CD4-positive, alpha-beta T cell treated with Interleukin-15 for 1 hour (primary cell): Measurements from ENCODE around the gene ZNF816.
A peak's percentile ranks its signal among the peaks of the same experiment; 100 is the strongest.
"Not testable (repeated sequence)": the region's sequence is repeated elsewhere in the genome, so short reads cannot be mapped to it uniquely, and the experiment has no call there.

Experiments used
- DNase-seq: peaks from one replicate; pipeline ENCODE4 v3.0.0-alpha.2; 2020

The ZNF816 gene

GRCh38 chr19:52962394-52963246 is at the start of gene ZNF816:
TSS of gene ZNF816 (minus strand) at chr19:52962881. CDS start at chr19:52956089, 6,792 bp downstream.
- DNase-seq: peak; percentile 98

DNA sequence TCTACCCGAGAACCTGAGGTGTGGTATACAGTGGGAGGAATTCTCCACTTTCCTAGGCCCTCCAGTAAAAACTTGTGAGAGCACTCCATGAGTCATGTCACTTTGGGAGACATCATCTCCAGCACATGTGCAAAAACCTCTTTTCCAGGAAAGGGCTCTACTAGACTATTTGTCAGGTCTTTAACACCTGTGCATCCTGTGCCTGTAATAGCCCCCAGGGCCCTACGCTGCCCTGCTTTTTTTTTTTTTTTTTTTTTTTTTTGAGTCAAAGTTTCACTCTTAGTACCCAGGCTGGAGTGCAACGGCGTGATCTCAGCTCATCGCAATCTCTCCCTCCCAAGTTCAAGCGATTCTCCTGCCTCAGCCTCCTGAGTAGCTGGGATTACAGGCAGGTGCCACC is 49.3 kb upstream of the ZNF816 start:
- DNase-seq: no peak

GRCh38 chr19:53010494-53010893 is 47.8 kb upstream of the ZNF816 start:
- no peak for DNase-seq

- no peak for DNase-seq
Observed at GRCh38 chr19:53008061-53008778, 45.5 kb upstream of the ZNF816 start.

GRCh38 chr19:53007606-53008005 is 44.9 kb upstream of the ZNF816 start:
- DNase-seq: no peak

- DNase-seq: no peak
Observed at GRCh38 chr19:53007200-53007599, 44.5 kb upstream of the ZNF816 start.

- no peak for DNase-seq
Observed at GRCh38 chr19:53004242-53004641, 41.6 kb upstream of the ZNF816 start.

DNA sequence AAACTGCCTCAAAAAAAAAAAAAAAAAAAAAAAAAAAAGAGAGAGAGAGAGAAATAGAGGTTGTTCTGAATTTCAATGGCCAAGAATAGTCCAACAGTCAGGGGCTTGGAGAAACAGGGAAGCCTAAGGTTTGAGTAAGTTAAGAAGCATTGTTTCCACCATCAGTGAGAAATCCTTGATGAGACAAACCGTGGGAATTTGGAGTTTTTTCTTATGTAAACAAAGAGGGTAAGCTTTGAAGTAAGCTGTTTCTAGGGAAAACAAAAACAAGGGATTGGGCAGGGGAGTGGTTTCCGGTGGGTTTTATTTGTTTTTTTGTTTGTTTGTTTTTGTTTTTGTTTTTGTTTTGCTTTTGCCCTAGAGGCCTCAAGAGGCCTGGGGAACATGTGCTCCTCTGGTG is 39.8 kb upstream of the ZNF816 start:
- DNase-seq: no peak

DNA sequence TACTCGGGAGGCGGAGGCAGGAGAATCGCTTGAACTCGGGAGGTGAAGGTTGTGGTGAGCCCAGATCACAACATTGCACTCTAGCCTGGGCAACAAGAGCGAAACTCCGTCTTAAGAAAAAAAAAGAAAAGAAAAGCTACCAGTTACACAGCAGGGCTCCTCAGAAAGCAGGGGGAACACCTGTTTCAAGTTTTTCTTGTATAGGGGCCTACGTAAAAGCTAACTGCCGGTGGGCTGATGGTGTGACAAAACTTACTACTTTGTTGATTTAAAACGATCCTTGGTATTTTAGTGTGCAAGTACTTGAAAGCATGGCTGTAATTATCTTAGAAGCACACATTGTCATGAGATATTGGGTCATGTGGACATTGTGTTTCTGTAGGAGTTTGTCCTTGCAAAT is 35.3 kb upstream of the ZNF816 start:
- no peak for DNase-seq

GRCh38 chr19:52995711-52996110 is 33.0 kb upstream of the ZNF816 start:
- DNase-seq: no peak

GRCh38 chr19:52993342-52994178 is 30.9 kb upstream of the ZNF816 start:
- DNase-seq: peak; percentile 84

DNA sequence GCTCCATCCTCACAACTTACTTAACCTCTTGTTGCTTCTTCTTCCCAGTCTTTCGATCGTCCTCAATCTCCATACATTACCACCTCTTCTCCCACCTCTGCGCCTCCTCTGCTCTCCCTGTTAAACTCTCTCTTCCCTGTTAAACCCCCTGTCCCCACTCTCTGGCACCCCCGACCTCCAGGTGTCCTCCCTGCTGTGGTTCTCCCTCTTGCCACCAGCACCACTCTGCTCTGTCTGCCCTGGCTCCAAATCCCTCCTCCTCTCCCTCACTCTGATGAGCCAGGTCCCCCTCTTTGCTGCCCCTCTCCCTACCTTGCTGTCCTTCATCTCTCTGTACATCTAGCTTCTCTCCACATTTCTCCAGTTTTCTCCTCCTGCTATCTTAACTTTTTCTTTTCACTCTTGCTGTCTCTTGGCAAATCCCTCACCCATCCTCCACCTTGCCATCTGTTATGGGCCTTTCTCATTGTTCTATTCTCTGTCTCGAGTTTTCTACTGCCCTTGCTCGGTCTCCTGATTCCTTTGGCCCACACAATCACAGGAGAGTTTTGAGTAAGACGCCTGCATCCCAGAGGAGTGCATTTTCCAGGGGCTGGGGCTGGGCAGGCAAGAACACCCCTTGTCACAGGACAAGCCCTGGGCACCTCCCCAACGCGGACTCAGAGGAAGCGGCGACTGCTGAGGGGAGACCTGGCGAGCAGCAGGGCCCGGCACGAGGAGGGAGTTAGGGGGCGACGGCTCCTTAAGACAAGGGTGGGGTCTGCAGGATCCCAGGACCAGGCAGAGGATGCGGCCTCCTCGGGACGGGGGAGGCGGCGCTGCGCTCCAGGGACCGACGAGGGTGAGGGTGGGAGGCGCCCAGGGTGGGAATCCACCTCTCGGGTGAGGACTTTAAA is 29.7 kb upstream of the ZNF816 start:
- no peak for DNase-seq

DNA sequence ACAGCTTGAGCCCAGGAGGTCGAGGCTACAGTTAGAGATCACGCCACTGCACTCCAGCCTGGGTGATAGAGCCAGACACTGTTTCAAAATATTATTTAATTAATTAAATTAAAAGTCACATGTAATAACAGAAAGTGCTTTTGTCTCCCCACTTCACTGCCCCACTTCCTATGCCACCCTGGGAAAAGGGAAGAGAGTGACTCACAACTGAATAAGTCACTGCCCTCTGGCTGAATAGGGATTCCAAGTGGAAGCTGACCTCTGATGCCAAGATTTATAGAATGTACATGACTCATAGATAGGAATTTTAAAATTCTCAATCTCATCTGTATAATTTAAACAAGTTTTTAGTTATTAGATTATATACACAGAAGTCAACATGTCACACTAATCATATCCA is 28.8 kb upstream of the ZNF816 start:
- DNase-seq: no peak

DNA sequence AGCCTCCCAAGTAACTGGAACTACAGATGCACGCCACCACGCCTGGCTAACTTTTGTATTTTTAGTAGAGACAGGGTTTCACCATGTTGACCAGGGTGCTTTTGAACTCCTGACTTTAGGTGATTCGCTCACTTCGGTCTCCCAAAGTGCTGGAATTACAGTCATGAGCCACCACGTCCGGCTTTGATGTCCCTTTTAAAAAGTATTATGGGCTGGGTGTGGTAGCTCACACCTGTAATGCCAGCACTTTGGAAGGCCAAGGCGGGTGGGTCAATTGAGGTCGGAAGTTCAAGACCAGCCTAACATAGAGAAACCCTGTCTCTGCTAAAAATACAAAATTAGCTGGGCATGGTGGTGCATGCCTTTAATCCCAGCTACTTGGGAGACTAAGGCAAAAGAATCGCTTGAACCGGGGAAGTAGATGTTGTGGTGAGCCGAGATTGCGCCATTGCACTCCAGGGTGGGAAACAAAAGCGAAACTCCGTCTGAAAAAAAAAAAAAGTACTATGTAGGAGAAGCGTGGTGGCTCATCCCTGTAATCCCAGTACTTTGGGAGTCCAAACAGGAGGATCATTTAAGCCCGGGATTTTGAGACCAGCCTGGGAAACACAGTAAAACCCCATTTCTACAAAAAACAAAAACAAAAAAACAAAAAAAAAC is 28.2 kb upstream of the ZNF816 start:
- DNase-seq: no peak

GRCh38 chr19:52988506-52988905 is 25.8 kb upstream of the ZNF816 start:
- DNase-seq: no peak

- no peak for DNase-seq
Observed at GRCh38 chr19:52987221-52987620, 24.5 kb upstream of the ZNF816 start.

DNA sequence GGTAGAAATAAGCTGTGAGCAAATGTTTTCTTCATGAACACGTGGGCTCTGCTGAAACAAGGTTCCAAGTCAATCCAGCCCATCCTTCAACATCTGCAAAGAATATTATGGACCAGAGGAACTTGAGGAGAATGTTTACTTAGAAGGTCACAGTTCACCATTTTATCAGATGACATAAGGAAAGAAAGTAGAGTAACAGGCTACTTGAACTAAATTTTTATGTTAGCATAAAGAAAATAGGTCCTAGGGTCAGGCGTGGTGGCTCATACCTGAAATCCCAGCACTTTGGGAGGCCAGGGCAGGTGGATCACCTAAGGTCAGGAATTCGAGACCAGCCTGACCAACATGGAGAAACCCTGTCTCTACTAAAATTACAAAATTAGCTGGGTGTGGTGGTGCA is 20.5 kb upstream of the ZNF816 start:
- DNase-seq: not testable (repeated sequence)

- no peak for DNase-seq
Observed at GRCh38 chr19:52981329-52981728, 18.6 kb upstream of the ZNF816 start.

DNA sequence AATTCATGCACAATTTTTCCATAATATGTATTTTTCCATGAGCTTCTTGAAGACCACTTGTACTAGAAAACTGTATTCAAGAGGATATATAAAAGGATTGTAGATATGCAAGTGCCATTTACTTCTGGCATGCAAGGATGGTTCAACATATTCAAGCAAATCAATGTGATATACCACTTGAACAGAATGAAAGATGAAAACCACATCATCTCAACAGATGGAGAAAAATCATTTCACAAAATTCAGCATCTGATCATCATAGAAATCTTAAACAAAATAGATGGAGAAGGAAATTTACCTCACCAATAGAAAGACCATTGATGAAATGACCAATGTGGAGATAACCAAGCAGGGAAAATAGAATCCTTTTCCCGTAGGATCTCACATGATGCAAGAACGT is 5.1 kb upstream of the ZNF816 start:
- DNase-seq: no peak

DNA sequence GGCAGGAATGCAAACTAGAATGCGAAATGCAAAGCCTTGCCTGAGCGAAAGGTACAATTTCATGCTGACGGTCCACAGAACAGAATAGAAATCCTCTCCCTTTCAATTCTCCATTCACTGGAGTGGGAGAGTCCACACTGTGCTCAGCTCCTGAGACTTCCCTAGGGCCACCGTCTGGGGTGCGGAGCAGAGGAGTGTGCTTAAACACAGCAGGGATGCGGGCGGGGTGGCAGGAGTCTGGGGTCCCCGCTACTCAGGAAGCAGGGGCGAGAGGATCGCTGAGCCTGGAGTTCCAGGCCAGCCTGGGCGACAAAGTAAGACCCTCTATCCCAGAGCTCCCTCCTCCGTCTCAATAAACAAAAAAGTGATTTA is 552 bp upstream of the ZNF816 start:
- DNase-seq: no peak

DNA sequence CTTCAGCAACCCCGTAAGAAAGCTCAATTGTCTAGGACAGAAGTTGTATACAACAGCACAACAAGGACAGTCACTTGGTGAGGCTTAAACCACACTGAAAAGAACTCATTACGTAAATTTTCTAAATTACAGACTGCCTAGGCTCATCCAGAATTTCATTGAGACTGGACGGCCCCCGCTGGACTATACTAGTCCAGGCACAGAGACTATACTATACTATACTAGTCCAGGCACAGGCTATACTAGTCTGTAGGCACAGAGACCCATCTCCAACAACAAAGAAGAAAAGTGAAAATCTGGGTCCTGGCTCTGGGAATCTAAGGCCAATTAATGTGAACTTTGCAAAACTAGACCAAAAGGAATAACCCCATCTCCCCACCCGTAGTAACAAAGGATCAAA is 700 bp downstream of the ZNF816 start:
- DNase-seq: no peak
